NCI-H128 (cell line): Measurements from ENCODE around the gene SIGLEC8.
"Not testable (repeated sequence)": the region's sequence is repeated elsewhere in the genome, so short reads cannot be mapped to it uniquely, and the experiment has no call there.

Source experiments
- DNase-seq: peaks from one replicate; lab custom pipeline; 2025; ENCODE audit not compliant: unreplicated experiment; lab: John Stamatoyannopoulos, UW

Gene SIGLEC8

DNA sequence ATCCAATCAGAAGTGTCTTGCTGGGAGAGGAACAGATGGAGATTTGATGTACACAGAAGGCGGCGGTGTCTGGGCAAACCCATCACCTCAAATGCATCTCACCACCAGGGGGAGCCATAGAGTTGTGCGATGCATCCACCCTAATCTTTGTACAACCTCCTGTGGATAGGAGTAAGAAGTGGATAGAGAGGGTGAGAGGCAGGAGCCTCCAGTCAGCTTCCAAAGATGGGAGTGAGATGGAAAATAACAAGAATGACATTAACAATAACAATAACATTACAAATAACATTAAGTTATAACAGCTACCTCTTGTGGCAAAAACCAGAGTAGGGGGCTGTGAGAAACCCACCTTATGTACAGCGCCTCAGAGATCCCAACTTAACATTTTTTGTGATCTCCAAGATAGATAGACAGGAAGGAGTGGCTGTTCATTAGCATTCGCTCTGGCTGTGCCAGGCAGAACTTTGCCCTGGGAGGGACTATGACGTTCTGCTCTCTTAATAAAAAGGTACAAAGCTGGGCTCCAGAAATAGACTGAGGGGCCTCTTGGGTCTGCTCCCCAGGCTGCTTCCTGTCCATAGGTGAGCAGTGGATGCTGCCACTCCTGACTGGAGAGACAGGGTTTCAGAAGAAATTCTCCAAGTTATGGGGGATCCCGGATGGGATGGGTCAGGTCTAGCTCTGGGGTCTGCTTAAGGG lies 14.9 kb upstream of the SIGLEC8 start:
- DNase-seq: no peak

DNA sequence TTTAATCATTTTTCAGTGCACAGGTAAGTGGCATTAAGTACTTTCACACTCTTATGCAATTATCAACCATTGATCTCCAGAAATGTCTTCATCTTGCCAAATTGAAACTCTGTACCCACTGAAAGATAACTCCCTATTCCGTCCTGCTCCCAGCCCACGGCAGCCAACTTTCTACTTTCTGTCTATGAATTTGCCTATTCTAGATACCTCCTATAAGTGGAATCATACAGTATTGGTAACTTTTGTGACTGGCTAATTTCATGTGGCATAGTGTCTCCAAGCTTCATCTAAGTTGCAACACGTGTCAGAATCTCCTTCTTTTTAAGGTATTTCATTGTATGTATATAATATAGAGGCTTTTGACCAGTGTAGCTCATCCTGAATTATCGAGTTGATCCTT lies 14.4 kb upstream of the SIGLEC8 start:
- DNase-seq: no peak

DNA sequence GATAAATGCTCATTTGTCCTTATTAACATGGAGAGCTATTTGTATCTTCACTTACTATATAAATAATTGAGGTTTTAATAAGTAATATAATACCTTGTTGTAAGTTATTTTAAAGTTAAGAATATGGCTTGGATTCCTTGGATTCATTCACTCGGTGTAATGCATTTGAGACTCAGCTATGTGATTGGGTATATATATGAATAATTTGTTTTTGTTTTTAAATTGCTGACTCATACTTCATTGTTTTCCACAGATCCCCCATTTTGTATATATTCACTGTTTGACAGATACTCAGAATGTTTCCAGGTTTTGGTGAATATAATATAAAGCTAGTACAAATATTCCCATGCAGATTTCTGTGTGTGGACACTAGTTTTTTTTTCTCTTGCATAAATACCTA lies 13.3 kb upstream of the SIGLEC8 start:
- DNase-seq: no peak

DNA sequence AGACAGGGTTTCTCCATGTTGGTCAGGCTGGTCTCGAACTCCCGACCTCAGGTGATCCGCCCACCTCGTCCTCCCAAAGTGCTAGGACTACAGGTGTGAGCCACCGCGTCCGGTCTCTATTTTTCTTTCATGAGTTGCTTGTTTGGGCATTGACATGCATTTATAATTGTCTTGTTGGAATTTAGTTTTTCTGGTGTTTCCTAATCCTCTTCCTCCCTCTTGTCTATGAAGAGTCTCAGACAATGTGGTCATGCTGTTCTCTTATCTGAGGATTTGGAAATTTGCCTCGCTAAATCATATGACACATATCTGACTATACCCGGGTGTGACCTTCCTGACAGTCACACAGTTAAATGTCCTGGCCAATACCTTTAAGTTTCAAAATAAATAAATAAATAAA lies 12.7 kb upstream of the SIGLEC8 start:
- DNase-seq: no peak

DNA sequence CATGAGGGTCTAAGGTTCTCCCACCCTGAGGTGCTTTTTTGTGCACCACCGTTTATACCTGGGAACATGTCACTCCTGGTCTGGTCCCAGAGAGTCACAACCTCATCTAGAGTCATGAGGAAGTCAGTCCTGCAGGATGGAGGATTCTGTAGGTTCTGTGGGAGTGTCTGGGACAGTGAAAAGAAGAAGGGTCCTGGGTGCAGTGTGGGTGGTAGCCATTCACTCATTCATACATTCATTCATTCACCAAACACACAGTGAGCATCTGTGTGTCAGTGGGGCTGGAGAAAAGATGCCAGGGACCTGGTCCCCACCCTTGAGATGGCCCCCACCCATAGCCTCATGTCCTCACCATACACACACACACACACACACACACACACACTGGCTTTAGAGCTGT lies 11.4 kb upstream of the SIGLEC8 start:
- no peak for DNase-seq

DNA sequence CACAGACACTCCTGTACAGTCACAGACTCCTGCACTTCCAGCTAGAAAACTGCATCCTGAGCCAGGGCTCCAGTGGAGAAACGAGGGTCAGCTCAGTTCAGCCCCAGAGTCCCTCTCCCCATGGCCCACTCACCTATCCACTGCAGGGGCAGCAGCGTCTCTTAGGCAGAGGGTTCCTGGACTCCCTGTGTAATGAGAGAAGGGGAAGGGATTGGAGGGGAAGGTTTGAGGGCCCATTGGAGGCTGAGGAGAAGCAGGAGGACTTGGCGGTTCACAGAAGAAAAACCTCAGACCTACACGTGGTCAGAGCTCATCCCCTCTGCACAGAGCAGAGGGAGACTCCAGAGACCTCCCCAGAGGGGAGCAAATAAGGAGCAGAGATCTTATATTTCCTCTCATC lies 10.9 kb upstream of the SIGLEC8 start:
- no peak for DNase-seq

DNA sequence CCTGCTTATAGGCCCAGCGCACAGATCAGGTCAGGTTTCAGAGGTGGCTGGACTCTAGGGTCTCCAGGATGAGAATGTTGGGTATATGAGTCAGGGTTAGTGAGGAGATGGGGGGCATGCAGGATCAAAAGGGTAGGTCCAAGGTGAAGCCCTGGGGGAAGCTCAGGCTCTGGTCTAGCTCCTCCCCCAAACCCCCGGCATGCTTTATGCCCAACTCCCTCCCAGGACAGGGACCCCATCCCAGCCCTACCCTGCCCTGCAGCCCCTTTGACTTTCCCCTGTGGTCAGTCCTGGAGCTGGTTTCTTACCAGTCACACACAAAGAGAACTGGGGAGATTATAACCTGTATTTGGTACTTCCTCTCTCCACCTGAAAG lies 10.3 kb upstream of the SIGLEC8 start:
- no peak for DNase-seq

DNA sequence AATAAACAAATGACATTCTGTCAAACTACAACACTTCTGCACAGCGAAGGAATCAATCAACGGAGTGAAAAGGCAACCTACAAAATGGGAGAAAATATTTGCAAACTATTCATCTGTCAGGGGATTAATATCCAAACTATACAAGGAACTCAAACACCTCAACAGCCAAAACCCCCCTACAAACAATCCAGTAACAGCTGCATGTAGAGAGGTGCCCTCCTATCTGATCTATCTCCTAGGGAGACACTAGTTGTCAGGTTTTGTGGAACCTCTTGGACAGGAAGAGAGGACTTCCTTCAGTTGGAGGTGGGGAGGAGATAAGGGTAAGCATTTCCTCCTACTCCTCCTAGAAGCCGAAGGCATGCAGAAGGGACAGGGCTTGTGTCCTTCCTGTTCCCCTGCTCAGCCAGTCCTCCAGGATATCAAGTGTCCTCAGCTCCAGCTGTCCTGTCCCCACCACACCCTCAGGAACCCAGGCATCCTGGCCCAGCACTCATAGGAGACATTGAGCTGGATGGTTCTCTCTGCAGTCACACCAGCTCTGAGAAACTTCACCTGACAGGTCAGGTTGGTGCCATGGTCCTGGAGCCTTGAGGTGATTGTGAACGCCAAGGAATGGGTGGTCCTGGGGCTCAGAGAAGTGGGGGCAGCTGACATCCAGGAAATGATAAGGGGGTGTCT lies 9.8 kb upstream of the SIGLEC8 start:
- DNase-seq: no peak

DNA sequence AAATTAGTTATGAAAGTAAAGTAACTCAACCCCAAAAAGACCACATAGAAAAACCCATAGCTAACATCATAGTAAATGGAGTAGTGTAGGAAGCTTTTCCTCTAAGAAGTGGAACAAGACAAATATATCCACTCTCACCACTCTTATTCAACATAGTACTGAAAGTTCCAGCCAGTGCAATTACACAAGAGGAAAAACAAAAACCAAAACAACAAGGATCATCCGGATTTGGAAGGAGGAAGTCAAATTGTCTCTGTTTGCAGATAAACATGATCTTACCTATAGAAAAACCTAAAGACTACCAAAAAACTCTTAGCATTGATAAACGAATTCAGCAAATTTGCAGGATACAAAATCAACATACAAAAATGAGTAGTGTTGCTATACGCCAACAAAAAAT lies 8.5 kb upstream of the SIGLEC8 start:
- DNase-seq: no peak

DNA sequence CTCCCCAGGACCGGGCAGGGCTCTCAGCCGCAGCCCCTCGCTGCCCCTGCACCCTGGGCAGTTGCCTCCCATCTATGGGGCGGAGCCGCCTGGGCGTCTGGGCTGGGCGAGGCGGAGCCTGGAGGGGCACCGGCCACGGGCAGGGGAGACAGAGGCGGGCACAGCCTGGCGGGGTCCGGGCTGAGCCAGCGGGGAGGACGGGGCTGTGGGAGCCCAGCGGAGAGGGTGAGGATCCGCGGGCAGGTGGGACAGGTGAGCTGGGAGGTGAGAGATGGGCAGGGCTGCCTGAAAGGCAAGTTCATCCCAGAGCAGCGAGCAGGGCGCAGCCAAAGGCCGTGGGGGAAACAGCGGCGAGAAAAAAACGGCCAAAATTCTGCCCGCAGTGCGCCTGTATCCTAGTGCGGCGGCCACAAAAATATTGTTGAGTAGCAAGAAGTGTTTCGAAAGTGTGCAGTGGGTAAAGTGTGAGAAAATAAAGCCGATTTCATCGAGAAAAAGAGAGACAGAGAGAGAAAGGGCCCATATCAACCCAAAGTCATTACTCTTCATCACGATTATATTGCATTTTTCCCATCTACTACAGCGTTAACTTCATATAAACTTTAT lies 5.8 kb upstream of the SIGLEC8 start:
- not testable (repeated sequence) for DNase-seq

DNA sequence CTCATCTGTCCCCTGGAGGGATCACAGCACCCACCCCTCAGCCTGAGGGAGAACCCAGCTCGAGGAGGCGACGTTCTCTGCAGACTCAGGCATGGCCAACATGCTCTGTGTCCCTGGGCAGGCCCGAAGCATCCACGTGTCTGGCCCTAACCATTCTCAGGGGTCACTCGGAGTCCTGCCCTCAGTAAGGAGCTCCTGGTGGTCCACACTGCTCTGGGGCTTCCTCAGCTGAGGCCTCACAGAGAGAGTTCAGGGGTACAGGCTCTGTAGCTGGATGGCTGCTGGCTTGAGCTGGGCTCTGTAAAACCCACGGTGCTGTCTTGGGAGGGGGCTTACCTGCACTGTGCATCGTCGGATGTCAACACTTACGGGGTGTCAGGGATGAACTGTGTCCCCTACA lies 4.4 kb upstream of the SIGLEC8 start:
- DNase-seq: no peak

DNA sequence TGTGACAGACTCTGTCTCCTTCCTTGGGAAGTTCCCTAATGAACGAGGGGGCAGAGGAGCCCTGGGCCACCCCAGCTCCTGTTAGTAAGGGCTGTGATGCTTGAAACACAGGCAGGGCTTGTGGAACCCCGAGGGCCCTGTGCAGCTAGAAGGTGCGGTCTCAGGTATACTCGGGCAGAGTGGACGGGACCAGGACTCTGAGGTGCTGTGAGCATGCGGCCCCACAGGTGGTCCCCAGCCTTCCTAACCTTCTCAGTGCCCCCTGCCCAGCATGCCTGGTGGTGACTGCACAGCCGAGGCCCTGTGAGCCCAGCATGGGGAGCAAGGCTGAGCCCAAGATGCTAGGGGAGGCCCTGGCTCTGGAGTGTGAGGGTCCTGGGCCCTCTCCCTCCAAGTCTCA lies 4.0 kb upstream of the SIGLEC8 start:
- DNase-seq: no peak

DNA sequence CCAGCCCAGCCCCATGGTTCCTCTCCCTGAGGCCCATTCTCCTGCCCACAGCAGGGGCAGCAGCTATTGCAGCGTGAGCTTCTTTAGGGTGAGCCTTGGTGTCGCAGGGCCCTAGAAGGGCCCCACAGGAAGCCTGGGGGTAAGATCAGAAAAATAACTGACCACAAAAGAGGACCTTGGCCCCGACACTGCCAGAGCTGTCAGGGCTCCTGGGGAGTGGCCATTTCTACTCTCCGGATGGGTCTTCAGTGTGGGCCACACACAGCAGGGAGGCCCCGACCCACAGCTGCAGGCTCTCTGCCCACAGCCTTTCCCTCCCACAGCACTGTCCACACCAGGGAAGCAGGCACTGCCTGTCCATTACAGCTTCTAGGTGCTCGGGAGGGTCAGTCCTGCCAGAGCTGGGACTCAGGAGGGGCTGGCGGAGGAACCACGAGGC lies 3.5 kb upstream of the SIGLEC8 start:
- no peak for DNase-seq

DNA sequence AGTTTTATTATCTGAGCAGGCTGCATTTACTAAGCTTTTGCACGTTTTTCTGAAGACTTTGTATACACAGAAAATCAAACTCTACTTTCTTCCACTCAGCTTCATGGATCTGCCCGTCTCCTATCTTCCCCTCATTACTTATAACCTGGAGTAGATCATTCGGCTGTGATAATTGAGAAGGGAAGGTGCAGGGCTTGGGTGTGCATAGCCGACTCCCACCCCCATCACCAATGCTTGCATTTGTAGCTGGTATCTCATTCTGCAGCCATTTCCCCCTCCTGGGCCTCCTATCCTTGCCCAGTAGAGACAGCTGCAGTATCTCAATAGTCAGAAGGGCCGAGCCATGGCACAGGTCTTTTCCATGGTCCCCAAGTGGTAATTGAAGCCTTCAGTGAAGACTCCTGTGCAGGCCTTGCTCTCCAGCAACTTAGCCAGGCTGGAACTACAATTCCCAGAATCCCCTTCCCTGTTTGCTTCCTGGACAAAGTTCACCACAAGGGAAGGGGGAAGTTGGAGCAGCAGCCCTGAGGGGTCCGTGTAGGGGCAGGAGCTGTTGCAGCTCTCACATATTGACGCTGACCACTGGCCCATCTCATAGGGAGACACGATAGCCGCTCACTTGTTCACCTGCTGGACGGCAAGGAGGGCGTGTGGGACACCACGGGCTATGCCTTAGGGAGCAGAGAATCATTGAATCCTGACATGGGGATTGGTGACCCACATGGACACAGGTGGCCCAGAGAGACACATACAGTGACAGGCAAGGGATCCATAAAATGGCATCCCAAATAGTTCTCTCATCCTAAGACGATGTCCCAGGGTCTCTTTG lies 2.1 kb upstream of the SIGLEC8 start:
- no peak for DNase-seq

DNA sequence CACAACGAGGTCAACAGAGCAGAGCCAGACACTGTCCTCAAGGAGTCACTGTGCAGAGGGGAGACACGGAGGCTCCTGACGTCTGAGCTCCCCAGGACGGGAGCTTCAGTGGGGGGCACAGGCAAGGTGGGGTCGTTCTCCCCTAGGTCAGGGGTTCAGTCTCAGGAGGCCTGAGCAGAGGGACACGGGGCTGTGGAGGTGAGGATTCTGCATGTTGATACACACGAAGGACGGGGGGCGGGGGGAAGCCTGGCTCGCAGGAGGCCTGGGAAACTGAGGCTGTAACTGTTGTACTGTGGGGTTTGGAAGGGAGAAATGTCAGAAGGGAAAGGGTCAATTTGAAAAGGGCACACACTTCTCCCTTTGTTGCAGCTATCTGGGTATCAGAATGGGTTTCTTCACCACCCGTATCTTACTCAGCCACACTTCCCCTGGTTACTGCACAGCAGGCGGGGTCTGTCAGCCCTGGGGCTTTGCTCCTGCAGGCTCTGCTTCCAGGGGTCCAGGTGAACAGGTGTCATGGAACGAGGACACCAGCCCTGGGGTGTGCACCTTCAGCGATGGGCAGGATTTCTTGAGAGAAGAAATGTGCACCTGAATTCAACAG lies 748 bp upstream of the SIGLEC8 start:
- no peak for DNase-seq

DNA sequence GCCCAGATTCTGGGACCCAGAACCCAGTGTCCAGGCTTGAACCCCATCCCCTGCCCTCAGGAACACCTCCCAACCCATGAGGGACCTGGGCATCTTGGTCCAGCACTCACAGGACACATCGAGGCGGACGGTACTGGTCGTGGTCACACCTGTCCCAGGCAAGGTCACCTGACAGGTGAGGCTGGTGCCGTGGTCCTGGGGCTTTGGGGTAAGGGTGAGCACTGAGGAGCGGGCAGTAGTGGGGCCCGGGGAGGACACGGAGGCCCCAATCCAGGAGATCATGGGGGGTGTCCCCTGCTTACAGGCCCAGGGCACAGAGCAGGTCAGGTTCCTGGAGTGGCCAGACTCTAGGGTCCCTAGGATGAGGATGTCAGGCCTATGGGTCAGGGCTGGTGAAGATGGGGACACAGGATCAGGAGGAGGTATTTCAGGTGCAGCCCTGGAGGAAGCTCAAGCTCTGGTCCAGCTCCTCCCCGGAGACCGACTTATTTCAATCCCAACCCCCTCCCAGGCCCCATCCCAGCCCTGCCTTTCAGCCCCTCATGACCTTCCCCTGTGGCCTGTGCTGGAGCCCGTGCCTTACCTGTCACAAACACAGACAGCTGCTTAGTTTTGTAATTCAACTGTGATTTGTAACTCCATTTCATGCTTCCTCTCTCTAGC lies 772 bp downstream of the SIGLEC8 start:
- DNase-seq: no peak

DNA sequence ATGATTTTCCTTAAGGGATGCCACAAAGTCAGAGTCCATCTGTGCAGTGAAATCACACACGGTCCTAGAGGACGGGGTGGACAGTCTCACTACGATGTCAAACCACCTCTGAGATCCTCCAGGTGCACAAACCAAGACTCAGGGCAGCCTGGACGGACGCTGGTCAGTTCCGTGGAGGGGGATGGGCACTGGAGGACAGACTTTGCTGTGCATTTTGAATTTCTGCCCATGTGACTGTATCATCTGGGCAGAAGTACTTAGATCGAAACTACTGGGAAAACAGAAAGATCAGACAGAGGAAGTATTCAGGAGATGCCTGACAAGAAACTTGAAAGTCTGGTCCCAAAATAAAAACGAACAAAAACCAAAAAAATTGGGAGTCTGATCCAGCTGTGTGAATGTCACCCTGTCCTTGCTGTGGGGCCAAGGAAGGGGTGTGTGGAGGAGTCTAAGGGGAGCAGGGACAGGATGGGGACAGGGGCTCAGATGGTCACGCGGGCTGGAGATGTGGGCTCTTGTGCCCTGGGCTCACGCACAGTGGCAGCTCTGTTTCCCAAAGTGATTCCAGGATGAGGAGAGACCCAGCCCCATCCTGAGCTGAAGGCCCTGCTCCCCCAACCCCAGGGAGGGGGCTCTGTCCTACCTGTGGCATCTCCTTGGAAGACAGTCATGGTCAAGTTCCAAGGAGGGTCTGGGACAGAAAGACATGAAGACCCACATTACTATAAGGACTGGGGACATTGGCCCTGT lies 1.5 kb downstream of the SIGLEC8 start:
- DNase-seq: no peak

DNA sequence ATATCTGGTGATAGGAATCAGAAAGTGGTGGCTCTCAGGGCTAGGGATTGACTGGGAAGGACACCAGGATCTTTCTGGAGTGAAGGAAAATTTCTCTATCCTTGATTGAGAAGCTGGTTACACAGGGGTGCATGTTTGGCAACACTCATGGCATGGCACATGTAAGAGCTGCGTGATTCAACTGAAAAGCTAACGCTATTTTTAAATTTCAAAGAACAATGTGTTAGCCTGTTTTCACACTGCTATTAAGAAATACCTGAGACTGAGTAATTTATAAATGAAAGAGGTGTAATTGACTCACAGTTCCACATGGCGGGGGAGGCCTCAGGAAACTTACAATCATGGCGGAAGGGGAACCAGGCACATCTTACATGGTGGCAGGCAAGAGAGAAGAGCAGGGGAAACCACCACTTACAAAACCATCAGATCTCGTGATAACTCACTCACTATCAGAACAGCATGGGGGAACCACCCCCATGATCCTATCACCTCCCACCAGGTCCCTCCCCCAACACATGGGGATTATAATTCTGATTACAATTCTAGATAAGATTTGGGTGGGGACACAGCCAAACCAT lies 7.4 kb downstream of the SIGLEC8 start:
- no peak for DNase-seq

DNA sequence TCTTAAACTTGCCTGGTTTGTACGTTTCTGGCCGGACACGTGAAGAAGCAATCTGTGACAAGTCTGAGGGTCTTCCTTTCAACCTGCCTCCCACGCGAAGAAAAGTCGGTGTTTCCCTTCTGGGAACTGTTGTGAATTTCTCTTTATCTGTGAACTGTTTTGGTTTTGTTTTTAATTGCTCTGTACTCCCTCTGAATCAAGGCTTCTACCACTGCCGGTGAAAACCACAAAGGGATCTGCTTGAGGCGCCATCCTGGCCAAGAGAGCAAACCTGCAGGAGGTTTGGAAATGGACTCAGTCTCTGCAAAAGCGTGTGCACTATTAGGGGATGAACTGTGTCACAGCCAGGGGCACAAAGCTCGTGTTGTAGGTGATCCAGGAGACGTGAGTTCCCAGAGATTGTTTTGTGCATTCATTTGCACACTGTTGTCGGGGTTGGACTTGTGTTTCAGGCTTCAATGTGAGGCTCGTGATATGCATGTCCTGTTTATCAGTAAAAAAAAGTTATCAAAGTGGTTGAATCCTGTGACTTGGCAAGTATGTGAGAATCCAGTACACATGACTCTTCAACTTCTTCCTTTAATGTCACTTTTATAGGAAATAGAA lies 9.7 kb downstream of the SIGLEC8 start:
- DNase-seq: no peak
